BE2C (cell line): Measurements from ENCODE around the gene PAQR7.

Experiments
- DNase-seq: peaks from one replicate; pipeline ENCODE4 v3.0.0-alpha.2; 2020
- H3K27me3 ChIP-seq: fragments of 250-450 bp; sonication (Bioruptor Pico); 2 replicates; pipeline ENCODE4 v1.5.1; 2020; ENCODE audit warnings: mild to moderate bottlenecking
- H3K36me3 ChIP-seq: fragments of 250-450 bp; sonication (Bioruptor Pico); 2 replicates; pipeline ENCODE4 v1.5.1; 2020; ENCODE audit warnings: mild to moderate bottlenecking
- H3K4me1 ChIP-seq: fragments of 250-450 bp; sonication (Bioruptor Pico); 2 replicates; pipeline ENCODE4 v1.5.1; 2020
- H3K4me3 ChIP-seq: 2 replicates; pipeline ENCODE4 v1.5.1; 2011; ENCODE audit warnings: low read depth, low read length
- H3K9me3 ChIP-seq: fragments of 250-450 bp; sonication (Bioruptor Pico); 2 replicates; pipeline ENCODE4 v1.5.1; 2020
- TF ChIP-seq, protein P1 (sequence below): IDR thresholded peaks from 2 replicates; pipeline ENCODE4 v1.5.1; 2012; ENCODE audit warnings: mild to moderate bottlenecking, low read depth, low read length

The PAQR7 gene

DNA sequence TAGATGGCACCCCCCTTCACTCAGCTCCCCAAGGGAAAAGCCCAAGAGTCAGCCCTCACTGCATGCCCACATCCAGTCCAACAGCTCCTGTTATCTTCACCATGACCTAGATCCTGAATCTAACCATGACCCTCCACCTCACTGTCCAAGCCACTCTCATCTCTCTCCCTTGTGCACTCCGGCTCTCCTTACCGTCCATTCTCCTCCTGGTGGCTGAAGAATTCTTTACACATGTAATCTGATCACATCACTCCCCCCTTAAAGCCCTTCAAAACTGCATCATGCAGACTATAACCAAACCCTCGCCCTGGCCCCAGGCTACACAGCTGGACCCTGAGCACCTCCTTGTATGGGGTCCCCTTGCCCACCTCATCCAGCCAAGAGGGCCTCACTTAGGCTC is 14.0 kb upstream of the PAQR7 start:
- DNase-seq, result no peak
- TF ChIP-seq, protein P1, sequence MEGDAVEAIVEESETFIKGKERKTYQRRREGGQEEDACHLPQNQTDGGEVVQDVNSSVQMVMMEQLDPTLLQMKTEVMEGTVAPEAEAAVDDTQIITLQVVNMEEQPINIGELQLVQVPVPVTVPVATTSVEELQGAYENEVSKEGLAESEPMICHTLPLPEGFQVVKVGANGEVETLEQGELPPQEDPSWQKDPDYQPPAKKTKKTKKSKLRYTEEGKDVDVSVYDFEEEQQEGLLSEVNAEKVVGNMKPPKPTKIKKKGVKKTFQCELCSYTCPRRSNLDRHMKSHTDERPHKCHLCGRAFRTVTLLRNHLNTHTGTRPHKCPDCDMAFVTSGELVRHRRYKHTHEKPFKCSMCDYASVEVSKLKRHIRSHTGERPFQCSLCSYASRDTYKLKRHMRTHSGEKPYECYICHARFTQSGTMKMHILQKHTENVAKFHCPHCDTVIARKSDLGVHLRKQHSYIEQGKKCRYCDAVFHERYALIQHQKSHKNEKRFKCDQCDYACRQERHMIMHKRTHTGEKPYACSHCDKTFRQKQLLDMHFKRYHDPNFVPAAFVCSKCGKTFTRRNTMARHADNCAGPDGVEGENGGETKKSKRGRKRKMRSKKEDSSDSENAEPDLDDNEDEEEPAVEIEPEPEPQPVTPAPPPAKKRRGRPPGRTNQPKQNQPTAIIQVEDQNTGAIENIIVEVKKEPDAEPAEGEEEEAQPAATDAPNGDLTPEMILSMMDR, result no peak

DNA sequence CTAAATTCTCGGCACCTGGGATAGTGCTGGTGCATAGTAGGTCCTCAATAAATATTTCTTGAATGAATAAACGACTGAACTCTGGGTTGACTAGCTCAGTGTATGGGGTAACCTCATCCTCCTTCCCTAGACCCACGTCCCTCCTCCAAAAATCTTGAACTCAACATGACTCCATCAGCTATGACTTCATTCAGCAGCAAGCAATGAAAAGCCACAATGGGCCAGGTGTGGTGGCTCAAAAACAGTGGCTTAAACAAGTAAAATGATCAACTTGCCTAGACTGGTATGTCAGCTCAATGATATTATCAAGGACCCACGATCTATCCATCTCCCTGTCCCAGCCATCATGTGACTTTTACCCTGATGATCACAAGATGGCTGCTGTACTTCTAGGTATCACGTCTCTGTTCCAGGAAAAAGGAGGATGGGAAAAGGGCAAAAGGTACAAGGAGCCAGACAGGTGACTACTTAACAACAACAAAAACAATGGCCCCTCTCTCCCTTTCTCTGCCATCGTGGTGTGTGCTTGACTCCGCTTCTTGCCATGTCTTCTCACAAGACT is 13.0 kb upstream of the PAQR7 start:
- Histone ChIP-seq H3K9me3 (no peaks in the 10 kb centered on the region), H3K4me1 (no peaks in the 10 kb centered on the region), H3K4me3 (no peak overlapping the region), H3K36me3 (no peaks in the 10 kb centered on the region), H3K27me3 (no peaks in the 10 kb centered on the region)
- TF ChIP-seq, protein P1, result no peak
- DNase-seq, result no peak

More for the DNA sequence above, 14.0 kb upstream of the PAQR7 start:
- no peaks in the 10 kb centered on the region for H3K4me1 ChIP-seq
- H3K4me3 ChIP-seq, result no peak overlapping the region
- H3K9me3 ChIP-seq, result no peaks in the 10 kb centered on the region
- H3K36me3 ChIP-seq, result no peaks in the 10 kb centered on the region
- H3K27me3 ChIP-seq, result no peaks in the 10 kb centered on the region

DNA sequence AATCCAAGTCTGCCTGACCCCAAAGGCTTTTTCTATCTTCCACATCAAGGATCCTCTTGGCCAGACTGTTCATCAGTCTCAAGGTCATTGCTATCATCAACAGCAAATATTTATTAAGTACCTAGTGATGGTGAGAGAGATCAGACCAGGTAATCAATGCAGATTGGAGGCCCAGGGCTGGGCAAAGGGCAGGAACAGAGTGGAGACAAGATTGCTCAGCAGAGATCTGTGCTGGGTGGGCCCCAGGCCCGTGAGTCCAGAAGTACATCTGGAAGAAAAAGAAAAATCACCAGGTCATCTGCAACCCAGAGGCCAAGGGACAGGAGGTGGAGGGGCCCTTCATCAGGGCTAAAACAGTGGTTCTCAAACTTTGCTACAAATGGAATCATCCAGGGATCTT is 10.1 kb upstream of the PAQR7 start:
- no peaks in the 10 kb centered on the region for H3K4me1 ChIP-seq
- TF ChIP-seq, protein P1, result no peak
- no peaks in the 10 kb centered on the region for H3K9me3 ChIP-seq
- DNase-seq, result no peak
- H3K27me3 ChIP-seq, result no peaks in the 10 kb centered on the region
- no peaks in the 10 kb centered on the region for H3K36me3 ChIP-seq
- H3K4me3 ChIP-seq, result no peak overlapping the region

DNA sequence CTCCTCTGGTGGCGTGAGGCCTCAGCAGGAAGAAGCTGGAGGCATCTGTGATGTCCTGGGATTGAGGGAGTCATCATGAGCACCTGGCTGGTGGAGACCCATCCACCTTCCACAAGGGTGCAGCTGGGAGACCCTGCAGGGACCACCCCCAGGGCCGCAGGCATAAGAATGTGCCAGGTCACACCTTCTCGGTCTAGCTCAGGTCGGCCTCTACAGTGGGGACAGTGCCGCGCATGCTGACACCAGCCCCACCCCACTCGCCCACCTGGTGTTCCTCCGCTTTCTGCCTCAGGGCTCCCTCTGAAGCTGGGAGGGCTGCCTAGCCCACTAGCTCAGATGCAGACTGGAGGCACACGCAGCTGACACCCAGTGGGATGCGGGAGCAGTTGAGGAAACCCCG is 5.8 kb upstream of the PAQR7 start:
- Histone ChIP-seq H3K9me3 (no peaks in the 10 kb centered on the region), H3K4me3 (no peak overlapping the region), H3K4me1 (no peaks in the 10 kb centered on the region), H3K27me3 (no peaks in the 10 kb centered on the region), H3K36me3 (no peaks in the 10 kb centered on the region)
- DNase-seq, result no peak
- TF ChIP-seq, protein P1, result no peak

DNA sequence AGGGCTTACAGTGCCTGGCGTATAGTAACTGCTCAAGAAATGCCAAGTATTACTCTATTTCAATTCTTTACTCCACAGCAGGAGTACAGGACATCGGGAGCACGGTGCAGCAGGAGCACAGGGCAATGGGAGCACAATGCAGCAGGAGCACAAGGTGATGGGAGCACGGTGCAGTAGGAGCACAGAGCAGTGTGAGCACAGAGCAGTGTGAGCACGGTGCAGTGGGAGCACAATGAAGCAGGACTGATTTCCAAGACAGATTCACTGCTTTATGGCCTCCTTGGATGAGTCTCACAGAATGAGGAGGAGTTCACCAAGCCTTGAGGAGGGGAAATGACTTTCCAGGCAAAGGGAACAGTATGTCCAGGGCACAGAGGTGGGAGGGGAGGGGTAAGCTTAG is 5.0 kb upstream of the PAQR7 start:
- TF ChIP-seq, protein P1, result no peak
- DNase-seq, result no peak
- Histone ChIP-seq H3K36me3 (no peaks in the 10 kb centered on the region), H3K27me3 (no peaks in the 10 kb centered on the region), H3K4me1 (no peaks in the 10 kb centered on the region), H3K4me3 (no peak overlapping the region), H3K9me3 (no peaks in the 10 kb centered on the region)

DNA sequence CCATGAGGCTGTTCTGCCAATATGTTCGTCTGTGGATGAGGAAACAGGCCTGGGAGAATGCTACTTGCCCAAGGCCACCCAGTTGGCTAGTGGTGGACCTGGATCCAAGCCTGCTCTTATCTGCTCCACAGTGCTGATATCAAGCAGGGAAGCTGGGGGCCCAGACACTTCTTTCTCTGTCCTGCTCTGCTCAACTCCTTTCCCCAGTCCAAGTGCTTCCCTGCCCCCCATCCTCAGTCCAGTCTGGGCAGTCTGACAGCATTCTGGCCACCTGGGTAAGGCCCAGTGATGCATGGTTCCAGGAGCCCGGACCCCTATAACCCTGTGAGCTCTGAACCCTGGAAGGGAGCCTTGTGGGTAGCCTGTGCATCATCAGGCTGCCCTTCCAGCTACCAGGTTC is 4.2 kb upstream of the PAQR7 start:
- no peak for DNase-seq
- H3K36me3 ChIP-seq, result no peaks in the 10 kb centered on the region
- H3K4me3 ChIP-seq, result no peak overlapping the region
- H3K27me3 ChIP-seq, result no peaks in the 10 kb centered on the region
- no peaks in the 10 kb centered on the region for H3K9me3 ChIP-seq
- TF ChIP-seq, protein P1, result no peak
- no peaks in the 10 kb centered on the region for H3K4me1 ChIP-seq
